HepG2 (cell line): ENCODE measurements around the gene EBF4. TPM values are rescaled to one million over a fixed set of nuclear protein-coding genes. Genes with fewer than 3 reads are reported as not detected.
A peak's percentile ranks its signal among the peaks of the same experiment; 100 is the strongest.

ENCODE experiments used
- ARID2 ChIP-seq: sonication (generic); formaldehyde crosslinking; IDR thresholded peaks from 2 replicates; pipeline ENCODE4 v1.8.1; 2022; ENCODE audit warnings: mild to moderate bottlenecking, missing genetic modification reagents, borderline replicate concordance
- HNRNPK ChIP-seq: fragments of 200-400 bp; formaldehyde crosslinking; IDR thresholded peaks from 2 replicates; pipeline ENCODE4 v1.6.1; 2018; ENCODE audit warnings: low read length, low read depth, moderate library complexity, mild to moderate bottlenecking; ENCODE audit not compliant: poor library complexity, severe bottlenecking
- HNRNPLL ChIP-seq: fragments of 200-400 bp; formaldehyde crosslinking; IDR thresholded peaks from 2 replicates; pipeline ENCODE4 v1.6.1; 2017; ENCODE audit warnings: mild to moderate bottlenecking, low read depth, low read length; ENCODE audit not compliant: poor library complexity, severe bottlenecking
- KLF12 ChIP-seq: sonication (generic); formaldehyde crosslinking; IDR thresholded peaks from 2 replicates; pipeline ENCODE4 v1.4.0; 2020; ENCODE audit warnings: missing genetic modification reagents, borderline replicate concordance
- MTA1 ChIP-seq: sonication (generic); formaldehyde crosslinking; IDR thresholded peaks from 2 replicates; pipeline ENCODE4 v1.4.0; 2020; ENCODE audit warnings: missing genetic modification reagents, mild to moderate bottlenecking, borderline replicate concordance
- NRL ChIP-seq: sonication (generic); formaldehyde crosslinking; IDR thresholded peaks from 2 replicates; pipeline ENCODE4 v1.5.0; 2020; ENCODE audit warnings: missing genetic modification reagents, mild to moderate bottlenecking, moderate library complexity, borderline replicate concordance
- PHB2 ChIP-seq: fragments of 450-650 bp; IDR thresholded peaks from 2 replicates; pipeline ENCODE4 v1.6.1; 2018; ENCODE audit not compliant: partially characterized antibody
- RNF2 ChIP-seq: fragments of 450-650 bp; conservative IDR thresholded peaks from 2 replicates; pipeline ENCODE4 v1.6.1; 2016; ENCODE audit warnings: low read depth
- SOX13 ChIP-seq, 3 experiments: fragments of 450-650 bp in 1 of 3; sonication (generic) in 1 of 3; formaldehyde crosslinking in 1 of 3; IDR thresholded peaks in 2 of 3; conservative IDR thresholded peaks in 1 of 3; 2 replicates each; pipeline versions ENCODE4 v1.5.0 to v1.6.1; 2016 to 2020; ENCODE audit warnings: antibody characterized with exemption in 1 of 3, mild to moderate bottlenecking in 1 of 3, missing compliant biosample characterization in 1 of 3, missing genetic modification reagents in 1 of 3, moderate library complexity in 1 of 3
- SP140L ChIP-seq: sonication (generic); formaldehyde crosslinking; IDR thresholded peaks from 2 replicates; pipeline ENCODE4 v1.4.0; 2020; ENCODE audit warnings: missing genetic modification reagents, borderline replicate concordance
- TBX2 ChIP-seq: sonication (generic); formaldehyde crosslinking; IDR thresholded peaks from 2 replicates; pipeline ENCODE4 v1.5.0; 2020; ENCODE audit warnings: missing genetic modification reagents, mild to moderate bottlenecking, borderline replicate concordance
- TRIM24 ChIP-seq: sonication (generic); formaldehyde crosslinking; IDR thresholded peaks from 2 replicates; pipeline ENCODE4 v1.8.0; 2022; ENCODE audit warnings: mild to moderate bottlenecking, missing genetic modification reagents
- ZKSCAN8 ChIP-seq: IDR thresholded peaks from 2 replicates; pipeline ENCODE4 v1.6.1; 2016; ENCODE audit warnings: borderline replicate concordance, missing genetic modification reagents, missing compliant biosample characterization
- ZNF543 ChIP-seq: sonication (generic); formaldehyde crosslinking; IDR thresholded peaks from 2 replicates; pipeline ENCODE4 v1.4.0; 2020; ENCODE audit warnings: mild to moderate bottlenecking, missing genetic modification reagents
- ZNF558 ChIP-seq: sonication (generic); formaldehyde crosslinking; IDR thresholded peaks from 2 replicates; pipeline ENCODE4 v1.9.0; 2022; ENCODE audit warnings: mild to moderate bottlenecking, missing genetic modification reagents, borderline replicate concordance
- polyA plus RNA-seq, 8 experiments: library from polyadenylated mRNA; depleted of rRNA in 3 of 8; stranded (reverse) in 7 of 8; unstranded in 1 of 8; fragments of >200 nt; fragmentation: Illumina TruSeq in 4 of 8; extraction: Trizol in 4 of 8; gene quantifications; 2 replicates each; pipeline versions ENCODE4 v1.2.1 to v1.2.3, GENCODE V29; 2011 to 2016; ENCODE audit warnings: low read depth in 4 of 8, missing spikeins in 1 of 8, mixed read lengths in 1 of 8; ENCODE audit not compliant: insufficient read depth in 1 of 8
- total RNA-seq, 5 experiments: library from RNA; depleted of rRNA; stranded (reverse); fragments of >200 nt; fragmentation: Illumina TruSeq; extraction: Trizol; gene quantifications; 2 replicates each; pipeline ENCODE4 v1.2.3, GENCODE V29; 2016; ENCODE audit warnings: low read depth in 1 of 5
- TF ChIP-seq, protein P1 (sequence below): sonication (generic); formaldehyde crosslinking; IDR thresholded peaks from 2 replicates; pipeline ENCODE4 v1.5.1; 2020; ENCODE audit warnings: mild to moderate bottlenecking, missing genetic modification reagents
- TF ChIP-seq, protein P2 (sequence below): sonication (generic); formaldehyde crosslinking; IDR thresholded peaks from 2 replicates; pipeline ENCODE4 v1.4.0; 2020; ENCODE audit warnings: mild to moderate bottlenecking, missing genetic modification reagents
- TF ChIP-seq, protein P3 (sequence below): sonication (generic); formaldehyde crosslinking; IDR thresholded peaks from 2 replicates; pipeline ENCODE4 v1.4.0; 2020; ENCODE audit warnings: mild to moderate bottlenecking, missing genetic modification reagents
- TF ChIP-seq, protein P4 (sequence below): sonication (generic); formaldehyde crosslinking; IDR thresholded peaks from 2 replicates; pipeline ENCODE4 v1.8.0; 2022; ENCODE audit warnings: mild to moderate bottlenecking, missing genetic modification reagents; ENCODE audit not compliant: insufficient replicate concordance

Gene EBF4
- total and polyA plus RNA-seq, 2 of the 13 experiments (the other 11 are each of a cell fraction or from before 2014, with no cell fraction given): 0.84 to 2.2 TPM

DNA sequence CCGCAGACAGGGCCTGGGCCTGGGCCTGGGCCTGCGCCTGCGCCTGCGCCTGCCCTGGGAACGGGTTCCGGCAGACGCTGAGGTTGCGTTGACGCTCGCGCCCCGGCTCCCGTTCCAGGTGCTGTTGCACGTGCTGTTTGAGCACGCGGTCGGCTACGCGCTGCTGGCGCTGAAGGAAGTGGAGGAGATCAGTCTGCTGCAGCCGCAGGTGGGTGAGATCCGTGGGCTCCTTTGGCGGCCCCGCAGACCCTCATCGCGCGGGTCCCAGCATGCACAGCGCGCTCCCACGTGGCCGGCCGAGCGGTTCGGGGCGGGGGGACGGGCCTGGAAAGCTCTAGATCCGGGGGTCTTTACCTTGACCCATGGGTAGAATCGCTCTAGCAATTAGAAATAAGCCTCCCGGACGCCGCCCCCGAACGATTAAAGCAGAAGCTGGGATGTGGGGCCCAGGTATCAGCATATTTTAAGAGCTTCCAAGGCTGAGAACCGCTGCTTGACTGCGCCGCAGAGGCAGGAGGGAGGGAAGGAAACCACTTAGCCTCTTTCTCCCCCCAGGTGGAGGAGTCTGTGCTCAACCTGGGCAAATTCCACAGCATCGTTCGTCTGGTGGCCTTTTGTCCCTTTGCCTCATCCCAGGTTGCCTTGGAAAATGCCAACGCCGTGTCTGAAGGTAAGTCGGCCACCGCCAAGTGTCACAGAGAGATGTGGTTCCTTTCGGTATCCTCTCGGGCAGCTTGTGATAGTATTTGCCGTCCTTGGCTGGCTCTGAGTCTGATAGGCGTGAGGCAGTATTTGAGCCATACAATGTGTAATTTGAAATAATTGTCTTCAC lies 39.6 kb upstream of the EBF4 start (continued):
- TF ChIP-seq NRL (peak; percentile 94), HNRNPK (peak; percentile 71), TBX2 (CRISPR knock-in tag) (no peak; the same call in none of the 2 replicates), ARID2 (CRISPR knock-in tag) (no peak), RNF2 (peak; percentile 96), PHB2 (no peak), HNRNPLL (no peak), MTA1 (CRISPR knock-in tag) (0 out of 2 replicates have a peak, but pooled peaks have one; percentile 20), ZKSCAN8 (CRISPR knock-in tag) (no peak), SOX13 (IDR thresholded peaks at IDR 0.05) (no peak), SOX13 (CRISPR knock-in tag; conservative IDR thresholded peaks at IDR 0.05 in 1 of 2, IDR thresholded peaks at IDR 0.05 in 1 of 2) (no peak), ZNF558 (CRISPR knock-in tag) (peak; percentile 89; the same call in 1 of the 2 replicates), TRIM24 (no peak; the same call in 1 of the 2 replicates), ZNF543 (CRISPR knock-in tag) (peak; percentile 97), SP140L (CRISPR knock-in tag) (no peak), KLF12 (CRISPR knock-in tag) (peak; percentile 44; the same call in 1 of the 2 replicates)
- TF ChIP-seq, protein P1, sequence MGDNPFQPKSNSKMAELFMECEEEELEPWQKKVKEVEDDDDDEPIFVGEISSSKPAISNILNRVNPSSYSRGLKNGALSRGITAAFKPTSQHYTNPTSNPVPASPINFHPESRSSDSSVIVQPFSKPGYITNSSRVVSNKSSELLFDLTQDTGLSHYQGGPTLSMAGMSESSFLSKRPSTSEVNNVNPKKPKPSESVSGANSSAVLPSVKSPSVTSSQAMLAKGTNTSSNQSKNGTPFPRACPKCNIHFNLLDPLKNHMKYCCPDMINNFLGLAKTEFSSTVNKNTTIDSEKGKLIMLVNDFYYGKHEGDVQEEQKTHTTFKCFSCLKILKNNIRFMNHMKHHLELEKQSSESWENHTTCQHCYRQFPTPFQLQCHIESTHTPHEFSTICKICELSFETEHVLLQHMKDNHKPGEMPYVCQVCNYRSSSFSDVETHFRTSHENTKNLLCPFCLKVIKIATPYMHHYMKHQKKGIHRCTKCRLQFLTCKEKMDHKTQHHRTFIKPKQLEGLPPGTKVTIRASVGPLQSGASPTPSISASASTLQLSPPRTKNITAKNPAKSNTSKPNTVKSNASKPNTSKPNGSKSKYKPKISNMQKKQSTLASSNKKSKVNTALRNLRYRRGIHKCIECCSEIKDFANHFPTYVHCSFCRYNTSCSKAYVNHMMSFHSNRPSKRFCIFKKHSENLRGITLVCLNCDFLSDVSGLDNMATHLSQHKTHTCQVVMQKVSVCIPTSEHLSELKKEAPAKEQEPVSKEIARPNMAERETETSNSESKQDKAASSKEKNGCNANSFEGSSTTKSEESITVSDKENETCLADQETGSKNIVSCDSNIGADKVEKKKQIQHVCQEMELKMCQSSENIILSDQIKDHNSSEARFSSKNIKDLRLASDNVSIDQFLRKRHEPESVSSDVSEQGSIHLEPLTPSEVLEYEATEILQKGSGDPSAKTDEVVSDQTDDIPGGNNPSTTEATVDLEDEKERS (CRISPR knock-in tag): no peak; the same call in 1 of the 2 replicates
- TF ChIP-seq, protein P2, sequence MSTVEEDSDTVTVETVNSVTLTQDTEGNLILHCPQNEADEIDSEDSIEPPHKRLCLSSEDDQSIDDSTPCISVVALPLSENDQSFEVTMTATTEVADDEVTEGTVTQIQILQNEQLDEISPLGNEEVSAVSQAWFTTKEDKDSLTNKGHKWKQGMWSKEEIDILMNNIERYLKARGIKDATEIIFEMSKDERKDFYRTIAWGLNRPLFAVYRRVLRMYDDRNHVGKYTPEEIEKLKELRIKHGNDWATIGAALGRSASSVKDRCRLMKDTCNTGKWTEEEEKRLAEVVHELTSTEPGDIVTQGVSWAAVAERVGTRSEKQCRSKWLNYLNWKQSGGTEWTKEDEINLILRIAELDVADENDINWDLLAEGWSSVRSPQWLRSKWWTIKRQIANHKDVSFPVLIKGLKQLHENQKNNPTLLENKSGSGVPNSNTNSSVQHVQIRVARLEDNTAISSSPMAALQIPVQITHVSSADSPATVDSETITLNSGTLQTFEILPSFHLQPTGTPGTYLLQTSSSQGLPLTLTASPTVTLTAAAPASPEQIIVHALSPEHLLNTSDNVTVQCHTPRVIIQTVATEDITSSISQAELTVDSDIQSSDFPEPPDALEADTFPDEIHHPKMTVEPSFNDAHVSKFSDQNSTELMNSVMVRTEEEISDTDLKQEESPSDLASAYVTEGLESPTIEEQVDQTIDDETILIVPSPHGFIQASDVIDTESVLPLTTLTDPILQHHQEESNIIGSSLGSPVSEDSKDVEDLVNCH (CRISPR knock-in tag): no peak
- TF ChIP-seq, protein P3, sequence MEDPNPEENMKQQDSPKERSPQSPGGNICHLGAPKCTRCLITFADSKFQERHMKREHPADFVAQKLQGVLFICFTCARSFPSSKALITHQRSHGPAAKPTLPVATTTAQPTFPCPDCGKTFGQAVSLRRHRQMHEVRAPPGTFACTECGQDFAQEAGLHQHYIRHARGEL (CRISPR knock-in tag): no peak; the same call in 1 of the 2 replicates
- TF ChIP-seq, protein P4, sequence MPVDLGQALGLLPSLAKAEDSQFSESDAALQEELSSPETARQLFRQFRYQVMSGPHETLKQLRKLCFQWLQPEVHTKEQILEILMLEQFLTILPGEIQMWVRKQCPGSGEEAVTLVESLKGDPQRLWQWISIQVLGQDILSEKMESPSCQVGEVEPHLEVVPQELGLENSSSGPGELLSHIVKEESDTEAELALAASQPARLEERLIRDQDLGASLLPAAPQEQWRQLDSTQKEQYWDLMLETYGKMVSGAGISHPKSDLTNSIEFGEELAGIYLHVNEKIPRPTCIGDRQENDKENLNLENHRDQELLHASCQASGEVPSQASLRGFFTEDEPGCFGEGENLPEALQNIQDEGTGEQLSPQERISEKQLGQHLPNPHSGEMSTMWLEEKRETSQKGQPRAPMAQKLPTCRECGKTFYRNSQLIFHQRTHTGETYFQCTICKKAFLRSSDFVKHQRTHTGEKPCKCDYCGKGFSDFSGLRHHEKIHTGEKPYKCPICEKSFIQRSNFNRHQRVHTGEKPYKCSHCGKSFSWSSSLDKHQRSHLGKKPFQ (CRISPR knock-in tag): peak; percentile 86
